ENCODE results near the gene ZNF22.
"Not testable (repeated sequence)": the region's sequence is repeated elsewhere in the genome, so short reads cannot be mapped to it uniquely, and the experiment has no call there.

ZNF22 gene

GRCh38 chr10:45005284-45005683 is 4.6 kb downstream of the ZNF22 start:
- no peak overlapping the region for H3K27ac ChIP-seq
- ChIA-PET CTCF (interaction anchor here (0.7 kb wide), 1 partner anchor 136 kb away, joined by 4 read pairs; no protein-coding TSS in a partner anchor), POLR2A (ENCODE audit: low non-redundant PET) (no interaction called here)
- DNase-seq (ENCODE audit: low spot score), result no peak
- no peak for TF ChIP-seq CTCF (conservative IDR thresholded peaks at IDR 0.05; ENCODE audit: low read depth)

DNA sequence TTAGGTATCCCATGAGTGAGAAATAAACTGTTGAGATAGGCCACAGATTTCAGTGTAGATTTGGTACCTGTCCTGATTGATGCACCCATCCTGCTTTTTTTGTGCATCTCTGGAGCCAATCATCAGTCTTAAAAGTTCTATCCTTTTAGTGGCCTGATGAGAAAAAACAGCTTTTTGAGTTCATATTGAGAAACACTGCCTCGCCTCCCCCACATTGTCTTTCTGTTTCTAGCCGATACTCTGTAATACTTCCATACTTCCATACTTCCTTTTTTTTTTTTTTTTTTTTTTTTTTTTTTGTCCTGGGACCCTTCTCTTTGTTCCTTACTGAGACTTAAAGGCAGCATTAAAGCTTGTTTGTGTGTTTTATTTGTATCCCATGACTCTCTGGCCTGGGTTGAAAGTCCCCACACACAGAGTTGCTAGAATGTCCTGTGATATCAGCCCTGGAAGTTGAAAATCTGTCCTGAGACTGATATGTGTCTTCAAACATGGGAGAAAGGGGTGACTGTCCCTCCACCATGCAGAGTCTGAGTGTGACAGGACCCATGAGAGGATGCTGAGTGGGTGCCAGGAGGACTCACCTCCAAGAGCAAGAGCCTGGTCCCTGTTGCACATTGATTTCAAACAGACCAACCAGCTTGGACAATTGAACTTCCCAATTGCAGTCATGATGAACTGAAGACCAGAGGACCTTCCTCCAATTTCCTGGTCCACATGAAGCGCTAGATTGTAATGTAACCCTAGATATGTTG is 5.7 kb downstream of the ZNF22 start:
- no peak for DNase-seq (ENCODE audit: low spot score)
- no peak overlapping the region for H3K27ac ChIP-seq
- CTCF ChIA-PET, result interaction anchor here (0.6 kb wide), 1 partner anchor 40 kb away, joined by 3 read pairs; no protein-coding TSS in a partner anchor
- POLR2A ChIA-PET (ENCODE audit: low non-redundant PET), result interaction anchor here (0.6 kb wide), 1 partner anchor 48 kb away, joined by 5 read pairs; no protein-coding TSS in a partner anchor
- no peak for TF ChIP-seq CTCF (conservative IDR thresholded peaks at IDR 0.05; ENCODE audit: low read depth)

DNA sequence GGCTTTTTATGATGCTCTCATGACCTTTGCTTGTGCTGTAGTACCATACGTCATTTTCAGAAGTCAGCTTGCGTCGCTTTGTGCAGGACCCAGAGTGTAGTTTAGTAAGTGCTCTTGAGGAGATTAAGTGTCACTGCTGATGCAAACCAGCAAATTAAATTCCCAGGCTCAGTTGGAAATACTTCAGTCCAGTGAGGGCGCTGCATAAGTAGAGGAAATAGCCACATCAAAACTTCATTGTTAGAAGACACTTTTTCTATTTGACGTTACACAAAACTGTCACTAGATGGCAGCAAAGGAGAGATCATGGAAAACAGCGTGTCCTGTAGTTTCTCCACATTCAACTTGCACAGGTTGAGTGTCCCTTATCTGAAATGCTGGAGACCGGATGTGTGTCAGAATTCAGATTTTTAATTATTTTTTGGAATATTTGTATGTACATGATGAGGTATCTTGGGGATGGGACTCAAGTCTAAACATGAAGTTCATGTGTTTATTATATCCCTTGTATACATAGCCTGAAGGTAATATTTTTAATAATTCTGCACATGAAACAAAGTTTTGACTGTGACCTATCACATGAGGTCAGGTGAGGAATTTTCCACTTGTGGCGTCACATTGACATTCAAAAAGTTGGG is 7.9 kb downstream of the ZNF22 start:
- CTCF ChIA-PET, result no interaction called here
- peak; percentile 65 for DNase-seq (ENCODE audit: low spot score)
- TF ChIP-seq CTCF (conservative IDR thresholded peaks at IDR 0.05; ENCODE audit: low read depth), result peak; percentile 80
- POLR2A ChIA-PET (ENCODE audit: low non-redundant PET), result no interaction called here
- no peak overlapping the region for H3K27ac ChIP-seq

DNA sequence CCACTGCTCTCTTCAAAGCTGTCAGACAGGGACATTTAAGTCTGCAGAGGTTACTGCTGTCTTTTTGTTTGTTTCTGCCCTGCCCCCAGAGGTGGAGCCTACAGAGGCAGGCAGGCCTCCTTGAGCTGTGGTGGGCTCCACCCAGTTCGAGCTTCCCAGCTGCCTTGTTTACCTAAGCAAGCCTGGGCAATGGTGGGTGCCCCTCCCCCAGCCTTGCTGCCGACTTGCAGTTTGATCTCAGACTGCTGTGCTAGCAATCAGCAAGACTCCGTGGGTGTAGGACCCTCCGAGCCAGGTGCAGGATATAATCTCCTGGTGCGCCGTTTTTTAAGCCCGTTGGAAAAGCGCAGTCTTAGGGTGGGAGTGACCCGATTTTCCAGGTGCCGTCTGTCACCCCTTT is 13.8 kb downstream of the ZNF22 start:
- POLR2A ChIA-PET (ENCODE audit: low non-redundant PET); CTCF ChIA-PET; DNase-seq (ENCODE audit: low spot score); H3K27ac ChIP-seq: not testable (repeated sequence)

DNA sequence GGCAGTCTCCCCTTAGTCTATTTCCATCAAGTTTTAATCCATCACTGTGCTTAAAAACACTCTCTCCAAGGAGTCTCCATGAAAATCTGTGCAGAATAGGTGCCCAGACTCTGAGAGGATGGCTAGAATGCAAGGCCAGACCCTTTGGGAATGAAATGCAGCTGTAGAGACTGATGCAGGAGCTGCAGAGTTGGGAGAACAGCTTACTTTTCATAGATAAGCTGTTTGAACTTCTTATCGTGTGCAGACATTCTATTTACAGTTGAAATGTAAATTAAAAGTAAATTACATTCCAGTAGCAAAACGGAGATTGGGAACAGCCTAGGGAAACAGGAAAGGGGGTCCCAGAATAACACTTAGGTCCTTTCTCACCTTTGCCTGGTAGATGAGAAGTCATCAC is 14.9 kb downstream of the ZNF22 start:
- H3K27ac ChIP-seq, result no peak overlapping the region
- ChIA-PET POLR2A (ENCODE audit: low non-redundant PET) (no interaction called here), CTCF (interaction anchor here (0.6 to 0.7 kb wide), 2 partner anchors 59 to 432 kb away, joined by 3 to 7 read pairs; no protein-coding TSS in a partner anchor)
- no peak for DNase-seq (ENCODE audit: low spot score)
- TF ChIP-seq CTCF (conservative IDR thresholded peaks at IDR 0.05; ENCODE audit: low read depth), result no peak

- DNase-seq (ENCODE audit: low spot score), result no peak
- CTCF ChIA-PET, result no interaction called here
- no peak for TF ChIP-seq CTCF (conservative IDR thresholded peaks at IDR 0.05; ENCODE audit: low read depth)
- POLR2A ChIA-PET (ENCODE audit: low non-redundant PET), result no interaction called here
- H3K27ac ChIP-seq, result no peak overlapping the region
These were observed 22.7 kb downstream of the ZNF22 start for GRCh38 chr10:45023426-45023825.

DNA sequence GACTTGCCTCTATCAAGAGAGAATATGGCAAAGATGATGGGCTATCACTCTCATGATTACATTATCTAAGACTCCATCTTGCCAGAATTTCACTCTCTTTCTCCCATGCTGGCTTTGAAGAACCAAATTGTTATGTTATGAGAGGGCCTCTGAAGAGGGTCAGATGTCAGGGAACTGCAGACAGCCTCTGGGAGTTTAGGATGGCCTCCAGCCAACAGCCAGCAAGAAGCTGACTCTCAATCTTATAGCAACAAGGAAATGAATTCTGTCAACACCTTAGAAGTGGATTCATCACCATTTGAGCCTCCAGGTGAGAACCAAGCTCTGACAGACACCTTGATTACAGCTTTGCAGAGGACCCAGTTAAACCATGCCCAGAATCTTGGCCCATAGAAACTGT is 33.6 kb downstream of the ZNF22 start:
- POLR2A ChIA-PET (ENCODE audit: low non-redundant PET), result no interaction called here
- CTCF ChIA-PET, result interaction anchor here (1.0 kb wide), 1 partner anchor 15 kb away, joined by 3 read pairs; no protein-coding TSS in a partner anchor

More for the DNA sequence above, 33.6 kb downstream of the ZNF22 start:
- H3K27ac ChIP-seq, result no peak overlapping the region
- no peak for DNase-seq (ENCODE audit: low spot score)
- no peak for TF ChIP-seq CTCF (conservative IDR thresholded peaks at IDR 0.05; ENCODE audit: low read depth)

All from RWPE1 (cell line).